Body of pancreas (tissue), 4 donors: Measurements from ENCODE around the gene CTBP1. TPM values are rescaled to one million over a fixed set of nuclear protein-coding genes. Genes with fewer than 3 reads are reported as not detected.
A peak's percentile ranks its signal among the peaks of the same experiment; 100 is the strongest.

Source experiments
- ATAC-seq: fragments of 150-250 bp; one replicate; pipeline ENCODE4 v1.9.1; 2016
- DNase-seq, 4 donors: peaks; one replicate each; pipeline ENCODE4 v3.0.0-alpha.2; 2019
- H3K27ac ChIP-seq, 4 donors: fragments of 200-600 bp; sonication (generic); 1 replicate in 3 of 4; 2 replicates in 1 of 4; pipeline versions ENCODE4 v1.5.1 to v1.6.1; 2016 to 2019; ENCODE audit warnings: mild to moderate bottlenecking in 1 of 4, mixed read lengths in 1 of 4, moderate library complexity in 1 of 4
- H3K27me3 ChIP-seq, 2 donors: fragments of 200-600 bp; sonication (generic); one replicate each; pipeline ENCODE4 v1.6.0; 2016; ENCODE audit warnings: mild to moderate bottlenecking in 1 of 2
- H3K36me3 ChIP-seq, 2 donors: fragments of 200-600 bp; sonication (generic); replicated peaks in 1 of 2; 2 replicates each; pipeline ENCODE4 v1.5.1; 2016; ENCODE audit warnings: low read depth in 2 of 2; ENCODE audit not compliant: insufficient read depth in 1 of 2
- H3K4me1 ChIP-seq: fragments of 200-600 bp; sonication (generic); one replicate; pipeline ENCODE4 v1.6.0; 2016
- H3K4me3 ChIP-seq, 2 donors: fragments of 200-600 bp; sonication (generic); 1 replicate in 1 of 2; 2 replicates in 1 of 2; pipeline ENCODE4 v1.5.1; 2016 to 2019
- H3K9me3 ChIP-seq, 3 donors: fragments of 200-600 bp; sonication (generic); 1 replicate in 2 of 3; 2 replicates in 1 of 3; pipeline ENCODE4 v1.5.1; 2016
- CTCF ChIP-seq, 7 experiments: fragments of 450-650 bp in 4 of 7; fragments of 200-600 bp in 3 of 7; sonication (generic) in 3 of 7; IDR thresholded peaks; one replicate each; pipeline ENCODE4 v1.5.1; 2016 to 2019; ENCODE audit warnings: antibody characterized with exemption in 7 of 7
- POLR2A ChIP-seq, 3 donors: fragments of 450-650 bp; IDR thresholded peaks; one replicate each; pipeline ENCODE4 v1.6.1; 2016; ENCODE audit warnings: antibody characterized with exemption in 3 of 3, mild to moderate bottlenecking in 2 of 3
- WGBS, 2 donors: methylation state at CpG; one replicate each; pipeline ENCODE4 v1.1.5; 2017; 5-methylcytosine and 5-hydroxymethylcytosine counted together
- intact Hi-C: fragments of 100-400 bp; cut with DNase I; formaldehyde crosslinking; loops from one replicate; pipeline ENCODE4 v1.15.1; 2023
- total RNA-seq, 2 donors: library from RNA; depleted of rRNA; stranded (reverse); fragments of >200 nt; gene quantifications; one replicate each; pipeline ENCODE4 v1.1.0, GENCODE V29; 2016

CTBP1 gene
- total RNA-seq, 2 donors from 2014 or later: 148 to 458 TPM

- ATAC-seq (no peak), DNase-seq (peak in 1 of 4 donors; percentile 5)
- WGBS, 2 donors: 78 to 90% methylated on average over 13 of the region's 13 CpGs
- TF ChIP-seq POLR2A (IDR thresholded peaks at IDR 0.05): no peak
- no peak for TF ChIP-seq CTCF (IDR thresholded peaks at IDR 0.05)
- H3K9me3 ChIP-seq: no peaks in the 10 kb centered on the region
- H3K4me1 ChIP-seq: peaks cover 59% of the 10 kb centered on the region
- no peak overlapping the region for H3K4me3 ChIP-seq
- intact Hi-C loops: no loop called here
- peaks cover 18% of the 10 kb centered on the region in 2 donors for H3K36me3 ChIP-seq
- H3K27me3 ChIP-seq: no peaks in the 10 kb centered on the region
- peak overlapping the region in 3 of 4 donors; percentile 11 to 76 (median 59) for H3K27ac ChIP-seq
Observed at GRCh38 chr4:1211371-1211770, 37.6 kb downstream of the CTBP1 start.

- peaks cover 18% of the 10 kb centered on the region in 2 donors for H3K36me3 ChIP-seq
- no peaks in the 10 kb centered on the region for H3K27me3 ChIP-seq
- intact Hi-C loops: no loop called here
- H3K27ac ChIP-seq: peak overlapping the region in 3 of 4 donors; percentile 11 to 76 (median 59)
- no peaks in the 10 kb centered on the region for H3K9me3 ChIP-seq
- TF ChIP-seq POLR2A (IDR thresholded peaks at IDR 0.05): no peak
- TF ChIP-seq CTCF (IDR thresholded peaks at IDR 0.05): no peak
- H3K4me1 ChIP-seq: peaks cover 59% of the 10 kb centered on the region
- DNase-seq (peak in 2 of 4 donors; percentile 30 to 33), ATAC-seq (no peak)
- WGBS, 2 donors: 69 to 73% methylated on average over 7 to 10 of the region's 10 CpGs
- H3K4me3 ChIP-seq: no peak overlapping the region
Observed at GRCh38 chr4:1210971-1211370, 38.0 kb downstream of the CTBP1 start.

- 88 to 96% methylated on average over 16 to 22 of the region's 22 CpGs for WGBS, 2 donors
- TF ChIP-seq CTCF (IDR thresholded peaks at IDR 0.05) (no peak), POLR2A (IDR thresholded peaks at IDR 0.05) (no peak)
- Histone ChIP-seq H3K9me3 (no peaks in the 10 kb centered on the region), H3K4me3 (no peak overlapping the region), H3K27ac (peak overlapping the region in 3 of 4 donors; percentile 4 to 12 (median 5)), H3K27me3 (no peaks in the 10 kb centered on the region), H3K36me3 (peaks cover 12 to 14% of the 10 kb centered on the region in 2 donors), H3K4me1 (peaks cover 59% of the 10 kb centered on the region)
- intact Hi-C loops: no loop called here
- DNase-seq (peak in 2 of 4 donors; percentile 8 to 13), ATAC-seq (no peak)
Observed at GRCh38 chr4:1210241-1210841, 38.6 kb downstream of the CTBP1 start.

GRCh38 chr4:1209821-1210220 is 39.1 kb downstream of the CTBP1 start:
- H3K27ac ChIP-seq: peak overlapping the region in 3 of 4 donors; percentile 8 to 49 (median 12)
- H3K36me3 ChIP-seq: peaks cover 8 to 12% of the 10 kb centered on the region in 2 donors
- WGBS, 2 donors: 79 to 100% methylated on average over 3 to 11 of the region's 11 CpGs
- DNase-seq: peak in 3 of 4 donors; percentile 42 to 68 (median 43)
- no peak overlapping the region for H3K4me3 ChIP-seq
- no peaks in the 10 kb centered on the region for H3K27me3 ChIP-seq
- H3K9me3 ChIP-seq: no peaks in the 10 kb centered on the region
- TF ChIP-seq CTCF (IDR thresholded peaks at IDR 0.05) (no peak), POLR2A (IDR thresholded peaks at IDR 0.05) (no peak)
- no peak for ATAC-seq
- H3K4me1 ChIP-seq: peaks cover 59% of the 10 kb centered on the region
- intact Hi-C loops: no loop called here
